ENCODE data around the gene NBEA.
A peak's percentile ranks its signal among the peaks of the same experiment; 100 is the strongest.

NBEA gene

GRCh38 chr13:35630551-35631275, 688.6 kb downstream of the NBEA start:
- peak; percentile 57 for DNase-seq (ENCODE audit: low read depth, low spot score)
- in situ Hi-C loops (cut with HindIII; ENCODE audit: low sequenced_read_pairs), result no loop called here
- TF ChIP-seq CTCF (IDR thresholded peaks at IDR 0.05; ENCODE audit: low read depth, low read length), result peak; percentile 84
- no peak overlapping the region for H3K4me3 ChIP-seq (ENCODE audit: low read depth, low read length)

- no peak overlapping the region for H3K4me3 ChIP-seq (ENCODE audit: low read depth, low read length)
- no peak for TF ChIP-seq CTCF (IDR thresholded peaks at IDR 0.05; ENCODE audit: low read depth, low read length)
- in situ Hi-C loops (cut with HindIII; ENCODE audit: low sequenced_read_pairs), result no loop called here
- no peak for DNase-seq (ENCODE audit: low read depth, low spot score)
Measured at GRCh38 chr13:35631666-35632065, 689.6 kb downstream of the NBEA start.

GRCh38 chr13:35643625-35644024, 701.6 kb downstream of the NBEA start:
- in situ Hi-C loops (cut with HindIII; ENCODE audit: low sequenced_read_pairs), result no loop called here
- no peak for TF ChIP-seq CTCF (IDR thresholded peaks at IDR 0.05; ENCODE audit: low read depth, low read length)
- H3K4me3 ChIP-seq (ENCODE audit: low read depth, low read length), result no peak overlapping the region
- no peak for DNase-seq (ENCODE audit: low read depth, low spot score)

GRCh38 chr13:35646056-35646774, 704.1 kb downstream of the NBEA start:
- TF ChIP-seq CTCF (IDR thresholded peaks at IDR 0.05; ENCODE audit: low read depth, low read length), result no peak

GRCh38 chr13:35648201-35648600, 706.1 kb downstream of the NBEA start:
- DNase-seq (ENCODE audit: low read depth, low spot score), result peak; percentile 48
- in situ Hi-C loops (cut with HindIII; ENCODE audit: low sequenced_read_pairs), result no loop called here
- no peak for TF ChIP-seq CTCF (IDR thresholded peaks at IDR 0.05; ENCODE audit: low read depth, low read length)
- H3K4me3 ChIP-seq (ENCODE audit: low read depth, low read length), result no peak overlapping the region

More at GRCh38 chr13:35646056-35646774, 704.1 kb downstream of the NBEA start:
- no peak for DNase-seq (ENCODE audit: low read depth, low spot score)
- in situ Hi-C loops (cut with HindIII; ENCODE audit: low sequenced_read_pairs), result no loop called here
- no peak overlapping the region for H3K4me3 ChIP-seq (ENCODE audit: low read depth, low read length)

- in situ Hi-C loops (cut with HindIII; ENCODE audit: low sequenced_read_pairs), result no loop called here
- DNase-seq (ENCODE audit: low read depth, low spot score), result no peak
- TF ChIP-seq CTCF (IDR thresholded peaks at IDR 0.05; ENCODE audit: low read depth, low read length), result no peak
- no peak overlapping the region for H3K4me3 ChIP-seq (ENCODE audit: low read depth, low read length)
Measured at GRCh38 chr13:35649162-35649561, 707.1 kb downstream of the NBEA start.
